Activated T-cell treated with anti-CD3 and anti-CD28 coated beads, Interleukin-2, amount 50 U/mL, for 1 hour (primary cell): ENCODE results near the gene NKAIN4.
A peak's percentile ranks its signal among the peaks of the same experiment; 100 is the strongest.

ENCODE experiments used
- DNase-seq: peaks from one replicate; pipeline ENCODE4 v3.0.0-alpha.2; 2020

NKAIN4 gene

DNA sequence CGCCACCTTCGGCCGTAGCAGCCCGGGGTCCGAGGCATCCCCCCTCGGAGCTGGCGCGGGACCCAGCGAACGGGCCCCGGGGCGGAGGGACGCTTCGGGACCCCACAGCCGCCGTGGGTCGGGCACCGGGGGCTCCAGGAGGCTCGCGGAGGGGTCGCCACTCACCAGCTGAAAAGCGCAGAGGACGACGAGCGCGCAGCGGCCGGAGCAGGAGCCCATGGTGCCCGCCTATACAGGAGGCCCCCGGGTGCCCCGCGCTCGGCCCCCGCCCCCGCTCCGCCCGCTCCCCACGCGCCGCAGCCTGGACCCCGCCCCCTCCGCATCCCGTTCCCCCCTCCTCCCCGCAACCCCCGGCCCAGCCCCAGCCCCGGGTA is at the start of gene NKAIN4:
Gene NKAIN4 (minus strand): TSS at position 232 of the 374 bp plus-strand sequence. CDS start 13 bp downstream, at position 219.
- DNase-seq = no peak

DNA sequence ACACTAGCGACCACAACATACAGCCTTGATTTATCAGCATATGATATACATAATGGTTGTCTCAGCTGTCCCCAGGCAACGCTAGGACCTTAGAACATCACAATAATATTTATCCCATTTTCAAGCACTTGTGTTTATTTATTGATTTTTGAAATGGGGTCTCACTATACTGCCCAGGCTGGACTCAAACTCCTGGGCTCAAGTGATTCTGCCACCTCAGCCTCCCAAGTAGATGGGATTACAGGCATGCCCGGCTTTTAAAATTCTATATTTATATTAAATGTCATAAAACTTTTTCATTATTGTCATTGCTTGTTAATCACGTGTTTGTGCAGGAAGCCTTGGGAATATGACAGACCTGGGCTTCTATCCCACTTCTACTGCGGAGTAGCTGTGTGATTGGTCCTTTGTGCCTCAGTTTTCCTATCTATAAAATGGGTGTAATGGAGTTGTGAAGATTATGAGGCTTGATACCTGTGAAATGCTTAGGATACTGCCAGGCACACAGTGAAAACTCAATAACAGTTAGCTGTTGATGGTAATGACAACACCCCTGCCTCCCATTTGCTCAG is 48.9 kb upstream of the NKAIN4 start:
- DNase-seq = no peak

DNA sequence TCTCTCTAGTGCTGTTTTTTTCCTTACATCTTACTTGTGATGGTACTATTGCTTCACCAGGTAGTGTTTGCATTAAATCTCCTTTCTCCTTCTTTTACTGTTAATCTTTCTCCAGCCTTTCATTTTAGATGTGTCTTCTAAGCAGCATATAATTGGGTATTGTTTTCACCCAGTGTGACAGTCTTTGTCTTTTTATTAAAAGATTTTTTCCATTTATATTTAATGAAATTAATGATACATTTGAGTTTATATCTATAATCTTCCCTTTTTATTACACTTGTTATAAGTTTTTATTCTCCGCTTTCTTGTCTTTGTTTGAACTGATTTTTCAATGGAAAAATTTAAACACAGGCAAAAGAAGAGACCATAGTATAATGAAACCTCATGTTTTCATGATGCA is 47.4 kb upstream of the NKAIN4 start:
- no peak for DNase-seq

DNA sequence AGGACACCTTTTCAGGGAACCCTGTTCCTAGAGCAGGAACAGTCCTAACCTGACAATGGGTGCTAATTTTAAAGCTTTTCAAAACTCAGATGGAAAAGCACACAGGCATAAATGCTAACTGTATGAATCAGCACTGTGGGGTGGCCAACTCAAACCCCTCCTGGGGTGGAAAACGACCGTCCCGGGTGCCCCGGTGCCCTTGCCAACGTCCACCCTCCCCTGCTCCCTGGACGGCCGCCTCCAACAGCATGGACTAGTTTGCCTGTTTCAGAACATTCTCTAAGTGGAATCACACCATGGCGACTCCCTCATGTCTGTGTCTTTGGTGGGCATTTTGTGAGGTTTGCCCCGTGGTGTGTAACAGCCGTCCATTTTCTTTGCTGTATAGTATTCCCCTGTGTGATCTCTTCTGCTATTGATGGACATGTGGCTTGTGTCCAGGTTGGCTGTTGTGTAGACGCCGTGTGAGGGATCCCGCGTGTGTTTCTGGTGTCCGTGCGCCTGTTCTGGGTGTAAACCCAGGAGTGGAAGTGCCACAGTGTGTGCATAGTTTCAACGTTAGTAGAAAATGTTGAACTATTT is 44.6 kb upstream of the NKAIN4 start:
- no peak for DNase-seq

DNA sequence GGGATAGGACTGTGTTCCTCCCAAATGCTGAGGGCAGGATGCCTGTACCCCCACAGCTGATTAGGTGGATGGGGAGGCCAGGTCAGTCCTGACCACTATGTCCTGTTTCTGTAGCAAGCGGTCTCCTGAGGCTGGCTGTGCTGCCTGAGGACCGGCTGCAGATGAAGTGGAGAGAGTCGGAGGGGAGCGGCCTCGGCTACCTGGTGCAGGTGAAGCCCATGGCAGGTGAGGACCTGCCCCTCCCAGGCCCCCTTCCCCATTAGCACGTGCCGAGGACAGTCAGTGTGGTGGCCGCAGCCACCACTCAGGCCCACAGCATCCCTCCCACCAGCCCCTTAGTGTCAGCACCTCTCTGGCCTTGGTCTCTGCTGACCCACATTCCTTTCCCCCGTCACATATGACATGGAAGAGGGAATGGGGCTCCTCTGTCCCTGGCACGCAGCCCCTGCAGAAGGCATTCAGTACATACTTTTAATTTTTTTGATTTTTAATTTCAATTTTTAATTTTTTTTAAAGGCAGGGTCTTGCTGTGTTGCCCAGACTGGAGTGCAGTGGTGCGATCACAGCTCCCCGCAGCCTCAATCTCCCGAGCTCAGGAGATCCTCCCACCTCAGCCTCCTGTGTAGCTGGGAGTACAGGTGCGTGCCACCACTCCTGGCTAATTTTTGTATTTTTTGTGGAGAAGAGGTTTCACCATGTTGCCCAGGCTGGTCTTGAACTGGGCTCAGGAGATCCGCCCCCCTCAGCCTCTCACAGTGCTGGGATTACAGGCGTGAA is 43.7 kb upstream of the NKAIN4 start:
- DNase-seq = no peak

DNA sequence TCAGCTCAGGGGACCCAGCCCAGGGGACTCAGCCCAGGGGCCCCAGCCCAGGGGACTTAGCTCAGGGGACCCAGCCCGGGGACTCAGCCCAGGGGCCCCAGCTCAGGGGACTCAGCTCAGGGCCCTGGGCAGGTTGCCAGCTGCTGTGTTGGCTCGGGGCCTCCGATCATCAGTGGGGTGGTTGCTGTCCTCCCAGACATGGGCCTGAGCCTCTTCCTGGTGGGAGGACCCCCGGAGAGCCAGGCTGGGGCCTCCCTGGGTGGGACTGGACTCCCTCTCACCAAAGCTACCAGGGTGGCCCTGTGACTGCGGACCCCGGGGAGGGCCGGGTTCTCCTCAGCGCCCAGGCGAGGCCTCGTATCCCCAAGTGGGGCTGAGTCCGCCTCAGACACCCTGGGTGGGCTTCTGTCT is 43.1 kb upstream of the NKAIN4 start:
- DNase-seq = no peak

DNA sequence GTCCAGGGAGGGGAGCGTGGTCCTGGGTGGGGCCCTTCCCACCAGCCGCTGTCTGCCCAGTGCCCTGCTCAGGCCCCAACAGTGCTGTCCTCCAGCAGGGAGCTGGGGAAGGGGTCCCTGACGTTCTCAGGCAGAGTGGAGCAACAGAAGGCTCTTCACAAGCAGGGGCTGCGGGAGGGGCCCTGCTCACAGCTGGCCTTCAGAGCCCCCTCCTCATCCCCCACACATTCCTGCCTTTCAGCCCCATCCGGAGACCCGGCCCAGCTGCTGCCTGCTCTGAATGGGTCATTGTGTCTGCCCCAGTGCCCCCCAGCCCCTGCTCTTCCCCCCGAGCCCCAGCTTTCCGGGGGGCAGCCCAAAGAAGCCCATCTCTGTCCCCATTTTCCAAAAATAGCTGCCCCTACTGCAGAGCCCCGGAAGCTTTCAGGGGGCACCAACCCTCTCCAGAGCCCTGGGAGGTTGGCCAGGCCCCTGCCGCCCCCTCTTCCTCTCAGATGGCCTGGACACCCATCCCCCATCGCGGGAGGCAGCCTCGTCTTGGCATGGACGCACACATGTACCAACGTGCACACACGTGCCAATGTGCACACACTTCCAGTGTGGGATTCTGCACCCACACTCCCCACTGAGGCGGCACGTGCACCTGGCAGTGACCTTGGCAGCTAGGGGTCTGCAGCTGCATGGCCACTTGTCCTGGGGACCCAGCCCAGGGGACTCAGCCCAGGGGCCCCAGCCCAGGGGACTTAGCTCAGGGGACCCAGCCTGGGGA is 42.5 kb upstream of the NKAIN4 start:
- no peak for DNase-seq

DNA sequence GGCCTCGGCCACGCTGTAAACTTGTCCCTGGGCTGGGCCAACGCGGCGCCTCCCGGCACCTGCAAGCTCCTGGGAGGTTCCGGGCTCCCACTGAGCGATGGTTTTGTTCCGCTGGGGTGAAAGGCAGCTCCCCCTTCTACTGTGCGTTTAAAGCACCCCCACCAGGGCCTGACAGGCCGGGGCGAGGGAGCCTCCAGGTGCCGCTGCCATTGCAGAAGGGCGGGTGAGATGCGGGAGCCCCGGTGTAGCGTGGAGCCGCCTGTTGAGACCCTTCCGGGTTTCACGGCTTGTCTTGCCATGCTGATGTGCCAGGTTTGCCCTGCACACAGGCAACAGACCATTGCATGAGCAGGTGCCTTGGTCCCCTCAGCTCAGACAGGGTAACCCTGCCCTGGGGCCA is 41.6 kb upstream of the NKAIN4 start:
- no peak for DNase-seq

DNA sequence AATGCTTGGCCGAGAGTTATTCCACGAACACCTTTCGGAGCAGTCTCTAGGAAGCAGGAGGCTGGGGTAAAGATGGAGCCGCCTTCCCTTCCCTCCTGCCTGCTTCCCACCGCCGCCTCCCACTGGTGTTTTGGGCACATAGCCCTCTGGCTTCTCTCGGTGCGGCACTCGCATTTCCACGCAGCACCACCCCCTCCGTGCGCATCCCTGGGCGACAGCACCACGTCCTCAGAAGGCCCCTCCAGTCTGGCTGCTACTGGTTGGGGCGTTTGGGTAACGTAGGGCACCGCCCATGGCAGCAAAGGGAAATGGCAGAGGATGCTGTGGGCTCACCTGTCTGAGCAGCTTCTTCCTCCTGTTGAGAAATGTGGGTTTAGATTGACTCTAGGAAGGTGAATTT is 41.2 kb upstream of the NKAIN4 start:
- DNase-seq = peak; percentile 40

DNA sequence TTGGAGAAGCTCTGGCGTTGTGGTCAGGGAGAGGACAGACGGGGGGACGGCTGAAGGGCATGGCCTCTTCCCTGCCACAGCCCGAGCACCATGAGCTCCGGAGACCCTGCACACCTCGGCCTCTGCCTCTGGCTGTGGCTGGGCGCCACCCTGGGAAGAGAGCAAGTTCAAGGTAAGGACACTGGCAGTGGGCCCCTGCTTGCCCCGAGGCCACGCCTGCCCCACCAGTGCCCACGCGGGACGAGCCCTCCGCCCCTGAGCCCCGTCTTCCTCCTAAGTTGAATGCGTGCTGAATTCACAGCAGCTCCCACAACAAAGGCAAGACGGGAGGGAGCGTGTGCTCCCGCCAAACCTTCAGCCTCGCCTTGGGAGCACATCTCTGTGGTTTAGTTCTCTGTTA is 40.8 kb upstream of the NKAIN4 start:
- DNase-seq = no peak

DNA sequence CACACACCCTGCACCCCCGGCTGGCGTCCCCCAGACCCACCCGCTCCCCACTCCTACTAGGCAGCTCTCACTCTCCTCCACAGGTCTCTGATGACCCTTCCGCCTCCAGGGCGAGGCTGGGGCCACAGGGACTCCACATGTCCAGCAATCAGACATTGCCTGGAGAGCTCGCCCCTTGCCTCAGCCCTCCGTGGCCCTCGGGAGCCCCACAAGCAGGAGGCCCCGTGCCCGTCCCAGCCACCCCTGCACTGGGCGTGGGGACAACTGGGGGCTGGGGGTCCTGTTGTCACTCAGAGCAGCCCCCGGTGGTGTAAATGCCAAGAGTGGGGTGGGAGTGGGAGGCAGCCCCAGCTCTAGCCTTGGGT is 40.3 kb upstream of the NKAIN4 start:
- DNase-seq = no peak

DNA sequence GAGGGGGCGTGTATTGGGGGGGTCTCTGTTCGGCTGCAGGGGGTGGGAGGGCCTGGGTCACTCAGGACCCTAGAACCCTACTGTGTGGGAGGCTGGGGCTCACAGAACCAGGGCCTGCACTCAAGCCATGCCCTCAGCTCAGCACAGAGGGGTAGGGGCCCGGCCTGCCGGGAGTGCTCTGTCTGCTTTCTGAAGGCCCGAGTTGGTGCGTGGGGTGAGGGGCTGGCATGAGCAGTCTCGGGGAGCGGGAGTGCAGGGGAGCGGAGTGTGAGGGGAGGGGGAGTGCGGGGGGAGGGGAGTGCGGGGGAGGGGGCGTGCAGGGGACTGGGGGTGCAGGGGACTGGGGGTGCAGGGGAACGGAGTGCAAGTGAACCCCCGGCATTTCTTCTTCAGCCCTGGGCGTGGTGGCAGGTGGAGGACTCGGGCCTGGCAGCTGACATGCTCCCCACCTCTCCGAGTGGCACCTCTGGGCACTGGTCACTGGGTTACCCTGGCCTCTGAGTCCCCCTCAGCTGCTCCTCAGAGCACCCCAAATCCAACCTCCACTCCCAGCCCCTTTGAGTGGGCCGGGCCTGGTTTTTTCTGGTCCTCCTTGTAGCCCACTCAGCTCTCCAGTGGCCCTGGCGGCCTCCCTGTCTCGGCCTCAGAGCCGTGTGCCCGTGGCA is 39.7 kb upstream of the NKAIN4 start:
- no peak for DNase-seq

DNA sequence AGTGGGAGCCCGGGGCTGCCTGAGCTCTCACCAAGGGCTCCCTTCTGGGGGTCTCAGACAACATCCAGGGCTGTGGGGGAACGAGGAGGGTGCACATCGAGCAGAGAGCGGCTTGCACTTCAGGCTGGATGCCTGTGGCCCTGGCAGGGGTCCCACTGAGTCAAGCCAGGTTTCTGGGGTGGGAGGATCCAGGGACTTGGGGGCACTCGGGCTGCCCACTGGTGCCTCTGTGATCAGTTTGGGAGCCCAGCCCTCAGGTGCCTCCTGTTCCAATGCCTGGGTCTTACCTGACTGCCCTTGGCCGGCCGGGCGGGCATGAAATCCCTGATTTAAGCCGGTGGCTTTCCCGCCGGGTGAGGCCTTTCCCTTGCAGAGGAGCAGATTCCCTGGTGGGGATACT is 39.2 kb upstream of the NKAIN4 start:
- DNase-seq = no peak

DNA sequence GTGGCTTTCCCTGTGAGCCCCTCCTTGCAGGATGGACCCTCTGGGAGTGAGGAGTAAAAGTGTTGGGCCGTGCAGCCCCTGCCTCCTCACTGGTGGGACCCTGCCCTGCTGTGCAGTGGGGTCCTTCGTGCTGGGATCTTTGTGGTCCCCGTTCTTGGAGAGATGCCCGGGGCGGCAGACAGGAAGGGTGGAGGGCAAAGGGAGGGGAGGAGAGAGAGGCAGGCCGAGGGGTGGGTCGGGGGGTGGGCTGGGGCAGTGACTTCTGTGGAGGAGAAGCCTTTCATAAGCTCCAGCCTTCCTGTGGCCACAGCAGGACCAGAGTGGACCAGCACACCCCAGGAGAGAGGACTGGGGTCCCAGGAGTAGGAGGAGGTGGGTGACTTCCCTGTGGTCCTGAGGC is 38.6 kb upstream of the NKAIN4 start, which contains the start of gene COL20A1:
Gene COL20A1 (plus strand): TSS at position 283 of the 400 bp plus-strand sequence. CDS start 1,922 bp downstream, outside the sequence.
- DNase-seq = no peak

DNA sequence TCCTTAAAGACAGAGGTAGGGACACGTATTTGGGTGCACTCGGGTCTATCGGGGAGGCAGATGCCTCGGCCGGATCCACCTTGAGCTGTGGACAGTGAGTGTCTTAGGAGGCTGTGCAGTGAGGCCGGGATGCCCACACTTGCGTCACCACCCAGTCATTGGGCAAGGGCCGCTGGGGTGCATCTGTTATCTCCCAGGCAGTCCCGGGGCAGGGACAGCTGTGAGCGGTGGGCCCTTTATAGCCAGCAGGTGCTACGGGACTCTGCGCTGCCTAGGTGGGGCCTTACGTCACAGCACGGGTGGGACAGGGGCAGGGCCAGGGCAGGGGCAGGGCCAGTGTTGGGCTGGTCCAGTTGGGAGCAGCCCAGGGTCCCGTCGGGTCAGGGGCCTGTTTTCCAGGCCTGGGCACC is 38.0 kb upstream of the NKAIN4 start:
- DNase-seq = no peak

DNA sequence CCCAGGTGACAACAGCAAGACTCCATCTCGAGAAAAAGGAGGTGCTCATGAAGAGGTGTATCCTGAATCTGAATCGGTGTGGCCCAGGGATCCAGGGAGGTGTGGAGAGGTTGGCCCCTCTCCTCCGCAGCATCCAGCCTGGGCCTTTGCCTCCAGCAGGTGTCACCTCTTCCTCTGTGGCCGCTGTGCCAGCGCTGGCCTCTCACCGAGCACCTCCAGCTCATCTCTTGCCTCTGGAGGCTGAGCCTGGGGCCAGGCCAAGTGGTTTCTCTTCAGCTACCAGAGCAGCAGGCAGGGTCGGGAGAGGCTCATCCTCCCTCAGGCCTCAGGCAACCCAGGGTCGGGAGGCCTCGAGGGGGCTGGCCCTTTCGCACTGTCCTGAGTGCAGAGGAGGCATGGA is 37.5 kb upstream of the NKAIN4 start:
- no peak for DNase-seq

DNA sequence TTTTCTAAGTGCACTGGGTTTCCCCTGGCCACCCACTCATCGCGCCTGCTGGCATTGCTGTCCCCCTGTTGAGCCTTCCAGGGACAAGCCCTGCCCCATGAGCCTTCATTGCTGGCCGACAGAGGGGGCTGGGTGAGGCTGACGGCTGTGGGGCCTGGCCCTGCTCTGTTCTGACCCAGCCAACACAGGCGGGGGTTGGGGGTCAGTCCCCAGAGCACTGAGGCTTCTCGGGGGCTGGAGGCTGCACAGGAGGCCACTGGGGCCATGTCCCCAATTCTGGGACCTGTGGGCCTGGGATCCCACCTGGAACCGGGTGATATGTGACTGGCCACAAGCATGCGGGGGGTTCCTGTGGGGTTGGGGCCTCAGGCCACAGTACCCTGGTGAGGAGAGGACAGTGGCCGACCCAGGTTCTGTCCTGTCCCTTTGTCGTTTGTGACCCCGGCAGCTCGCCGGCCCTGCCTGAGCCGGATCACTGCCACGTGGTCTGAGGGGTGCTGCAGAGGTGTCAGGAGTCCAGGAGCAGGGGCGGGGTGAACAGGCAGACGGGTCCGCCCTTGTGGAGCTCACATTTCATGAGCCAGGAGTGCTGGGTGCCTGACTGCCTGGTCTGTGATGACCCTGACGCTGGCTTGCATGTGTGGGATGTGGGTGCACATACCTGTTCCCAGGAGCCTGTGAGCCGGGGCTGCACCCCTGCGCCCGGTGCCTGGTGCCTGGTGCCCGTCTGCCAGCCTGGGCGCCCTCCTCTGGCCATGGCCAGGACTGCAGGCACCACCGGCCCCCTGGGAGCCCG is 36.6 kb upstream of the NKAIN4 start:
- peak; percentile 75 for DNase-seq

DNA sequence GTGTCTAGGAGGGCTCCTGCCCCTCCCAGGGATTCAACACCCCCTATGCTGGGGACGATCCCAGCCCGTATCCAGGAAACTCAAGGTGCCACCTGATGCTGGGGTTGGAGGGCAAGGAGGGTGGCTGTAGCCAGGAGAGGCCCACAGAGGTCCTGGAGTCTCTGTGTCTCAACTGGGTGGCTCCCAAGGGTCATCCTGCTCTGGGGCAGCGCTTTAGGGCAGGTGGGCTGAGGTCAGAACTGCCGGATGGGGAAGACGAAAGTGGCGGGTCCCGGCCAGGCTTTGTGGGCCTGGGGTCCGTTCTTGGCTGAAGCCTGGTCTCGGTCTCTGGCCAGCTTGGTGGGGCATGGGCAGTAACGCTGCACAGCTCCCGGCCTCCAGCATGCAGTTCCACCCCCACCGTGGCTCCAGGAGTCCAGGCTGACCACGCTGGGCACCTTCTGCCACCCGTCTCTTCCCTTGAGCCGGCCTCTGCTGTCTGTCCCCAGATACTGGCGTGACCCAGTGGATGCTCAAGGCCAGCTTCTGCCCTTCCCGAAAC is 35.9 kb upstream of the NKAIN4 start:
- DNase-seq = no peak

DNA sequence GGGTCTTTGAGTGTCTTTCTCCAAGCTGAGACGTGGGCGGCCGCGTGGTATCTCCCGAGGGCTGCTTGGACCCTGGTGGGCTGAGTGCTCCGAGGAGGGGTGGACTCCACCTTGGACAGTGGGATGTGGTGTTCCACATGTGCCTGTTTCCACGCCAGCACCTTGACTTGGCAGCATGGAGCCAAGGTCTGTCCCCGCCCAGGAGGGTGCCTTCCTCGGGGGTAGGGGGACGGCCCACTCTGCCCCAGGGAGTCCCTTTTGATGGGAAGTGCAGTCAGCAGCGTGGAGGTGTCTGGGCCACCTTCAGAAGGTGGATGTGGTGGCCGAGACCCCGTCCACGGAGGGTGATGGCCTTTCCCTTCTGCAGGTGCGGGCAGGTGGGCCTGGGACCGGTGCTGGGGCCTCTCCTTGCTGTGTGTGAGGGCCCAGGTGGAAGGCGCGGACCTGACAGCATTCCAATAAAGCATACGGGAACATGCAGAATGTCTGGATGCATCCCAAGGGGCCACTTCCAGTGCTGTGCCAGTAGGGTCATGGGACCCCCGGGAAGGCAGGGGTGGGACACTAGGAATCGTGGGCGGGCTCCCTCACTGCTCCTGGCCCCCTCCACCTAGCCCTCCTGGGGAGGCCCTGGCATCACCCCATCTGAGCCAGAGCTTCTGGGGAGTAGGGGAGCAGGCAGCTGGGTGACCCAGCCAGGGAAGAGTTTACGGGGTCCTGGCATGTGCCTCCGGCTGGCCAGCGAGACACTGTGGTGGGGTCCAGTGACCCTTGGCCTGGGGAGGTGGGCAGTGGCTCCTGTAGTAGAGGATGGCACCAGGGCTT is 35.3 kb upstream of the NKAIN4 start:
- no peak for DNase-seq

DNA sequence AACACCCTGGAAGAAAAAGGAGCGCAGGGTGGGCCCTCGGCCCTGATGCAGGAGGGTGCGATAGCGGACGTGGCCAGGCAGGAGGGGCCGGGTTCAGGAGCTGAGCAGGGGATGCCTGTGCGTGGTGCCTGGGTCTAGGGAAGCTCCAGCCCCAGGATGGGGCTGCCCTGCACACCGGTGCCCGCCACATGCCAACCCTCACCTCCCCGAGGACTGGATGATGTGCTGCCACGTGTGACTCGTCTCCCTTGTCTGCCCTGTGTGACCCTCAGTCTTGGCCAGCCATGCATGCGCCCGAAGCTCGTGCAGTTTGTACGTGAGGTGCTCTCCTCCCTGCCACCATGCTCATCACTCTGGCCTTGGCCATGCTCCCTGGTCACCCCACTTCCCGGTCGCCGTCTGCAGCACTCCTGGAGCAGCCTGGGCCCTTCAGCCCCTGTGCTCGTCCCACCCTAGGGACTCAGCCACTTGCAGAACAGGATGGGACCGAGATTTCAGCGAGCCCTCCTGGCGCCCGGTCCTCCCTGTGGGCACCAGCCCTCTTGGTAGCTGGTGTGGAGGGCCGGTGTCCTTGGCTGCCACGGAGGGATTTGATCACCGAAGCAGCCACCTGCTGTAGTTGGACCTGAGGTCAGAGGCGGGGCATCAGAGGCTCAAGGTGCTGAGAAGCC is 34.5 kb upstream of the NKAIN4 start:
- no peak for DNase-seq
